ENCODE measurements around the gene SEC14L2.

GRCh38 chr22:30372915-30373314 lies 23.9 kb upstream of the SEC14L2 start:
- TF ChIP-seq GATA2 (IDR thresholded peaks at IDR 0.05; ENCODE audit: low read depth, low read length): no peak
- TF ChIP-seq GATA3 (IDR thresholded peaks at IDR 0.05; ENCODE audit: low read depth, low read length): no peak

Measured in SH-SY5Y (cell line).